GM12878 (cell line): ENCODE data around the gene LCA5. TPM values are rescaled to one million over a fixed set of nuclear protein-coding genes. Genes with fewer than 3 reads are reported as not detected.
A peak's percentile ranks its signal among the peaks of the same experiment; 100 is the strongest.

Experiments used
- ATAC-seq: fragments of 200-7000 bp; cut with Tn5 transposase; 3 replicates; pipeline ENCODE4 v1.9.1; 2020; ENCODE audit warnings: mild to moderate bottlenecking, moderate library complexity
- BruUV-seq: library from RNA; stranded (reverse); fragments of 400-500 nt; replicated peaks from 2 replicates; lab custom pipeline; 2021; lab: Mats Ljungman, UMichigan
- CTCF ChIA-PET: fragments of 300-600 bp; sonication (Branson Sonifier 250); formaldehyde crosslinking; extraction: SDS; loops from one replicate; lab custom pipeline; 2021; ENCODE audit warnings: inconsistent platforms; lab: Yijun Ruan, JAX
- POLR2A ChIA-PET: fragments of 350-600 bp; formaldehyde crosslinking; extraction: SDS; loops from one replicate; lab custom pipeline; 2021; ENCODE audit warnings: inconsistent platforms; lab: Charles Lee
- RAD21 ChIA-PET: fragments of 300-600 bp; sonication (Branson Sonifier 250); formaldehyde crosslinking; loops from one replicate; lab custom pipeline; 2023; ENCODE audit warnings: antibody characterized with exemption; ENCODE audit not compliant: unreplicated experiment; lab: Charles Lee
- SMC1A ChIA-PET: fragments of 300-600 bp; sonication (Branson Sonifier 250); formaldehyde crosslinking; loops from one replicate; lab custom pipeline; 2023; ENCODE audit not compliant: unreplicated experiment, uncharacterized antibody; lab: Charles Lee
- DNase-seq: peaks from one replicate; pipeline ENCODE4 v3.0.0-alpha.2; 2011; ENCODE audit warnings: low read depth, low spot score
- FAIRE-seq: peaks from 3 replicates; lab custom pipeline; 2011; peaks lifted over from hg19 to GRCh38; lab: Jason Lieb, UNC
- H2AFZ ChIP-seq: 2 replicates; pipeline ENCODE4 v1.6.0; 2011; ENCODE audit warnings: low read depth, low read length, control low read depth; ENCODE audit not compliant: control insufficient read depth
- H3K27ac ChIP-seq: 2 replicates; pipeline ENCODE4 v1.5.1; 2011; ENCODE audit warnings: control low read depth; ENCODE audit not compliant: control insufficient read depth, insufficient read depth
- H3K27me3 ChIP-seq, 2 experiments: replicated peaks in 1 of 2; 2 replicates each; pipeline versions ENCODE4 v1.6.0 to v1.6.1; 2011; ENCODE audit warnings: low read length in 1 of 2; ENCODE audit not compliant: control insufficient read depth in 2 of 2, insufficient read depth in 2 of 2
- H3K36me3 ChIP-seq, 2 experiments: 2 replicates each; pipeline ENCODE4 v1.5.1; 2011; ENCODE audit warnings: low read length in 1 of 2; ENCODE audit not compliant: control insufficient read depth in 2 of 2, insufficient read depth in 2 of 2
- H3K4me1 ChIP-seq: 2 replicates; pipeline ENCODE4 v1.6.1; 2011; ENCODE audit warnings: mild to moderate bottlenecking, low read length, moderate library complexity, mixed read lengths; ENCODE audit not compliant: control insufficient read depth, insufficient read depth
- H3K4me2 ChIP-seq: 2 replicates; pipeline ENCODE4 v1.6.0; 2011; ENCODE audit warnings: control low read depth; ENCODE audit not compliant: control insufficient read depth, insufficient read depth
- H3K4me3 ChIP-seq: fragments of 200-600 bp; sonication (generic); 2 replicates; pipeline ENCODE4 v1.5.1; 2016
- H3K79me2 ChIP-seq: 2 replicates; pipeline ENCODE4 v1.6.0; 2011; ENCODE audit warnings: low read length; ENCODE audit not compliant: control insufficient read depth, insufficient read depth
- H3K9ac ChIP-seq: 2 replicates; pipeline ENCODE4 v1.8.0; 2011; ENCODE audit warnings: low read length, control low read depth, mixed read lengths; ENCODE audit not compliant: control insufficient read depth, insufficient read depth
- H3K9me3 ChIP-seq: replicated peaks from 3 replicates; pipeline ENCODE4 v1.5.1; 2011; ENCODE audit warnings: mild to moderate bottlenecking, low read length; ENCODE audit not compliant: control insufficient read depth, insufficient read depth
- H4K20me1 ChIP-seq: 2 replicates; pipeline ENCODE4 v1.6.0; 2011; ENCODE audit not compliant: control insufficient read depth, insufficient read depth
- BACH1 ChIP-seq: fragments of 450-650 bp; IDR thresholded peaks from 2 replicates; pipeline ENCODE4 v1.6.1; 2017; ENCODE audit warnings: mild to moderate bottlenecking, borderline replicate concordance
- BCL3 ChIP-seq: IDR thresholded peaks from 2 replicates; pipeline ENCODE4 v1.6.1; 2011; ENCODE audit warnings: borderline replicate concordance, low read depth, mild to moderate bottlenecking, moderate library complexity, low read length; ENCODE audit not compliant: insufficient read depth, poor library complexity, severe bottlenecking
- CBFB ChIP-seq: IDR thresholded peaks from 2 replicates; pipeline ENCODE4 v1.6.1; 2016; ENCODE audit warnings: antibody characterized with exemption, low read depth
- CBX5 ChIP-seq: sonication (generic); IDR thresholded peaks from 2 replicates; pipeline ENCODE4 v1.6.1; 2016; ENCODE audit warnings: low read depth, moderate library complexity, mild to moderate bottlenecking, inconsistent platforms
- FOXK2 ChIP-seq: fragments of 450-650 bp; IDR thresholded peaks from 2 replicates; pipeline ENCODE4 v1.6.1; 2017; ENCODE audit warnings: mild to moderate bottlenecking, moderate library complexity
- HCFC1 ChIP-seq: fragments of 150-350 bp; IDR thresholded peaks from 2 replicates; pipeline ENCODE4 v1.6.1; 2014; ENCODE audit warnings: low read length
- HDAC6 ChIP-seq: fragments of 200-600 bp; sonication (generic); IDR thresholded peaks from one replicate; pipeline ENCODE4 v1.8.0; 2017; ENCODE audit warnings: antibody characterized with exemption; ENCODE audit not compliant: unreplicated experiment
- IKZF1 ChIP-seq: fragments of 450-650 bp; conservative IDR thresholded peaks from 2 replicates; pipeline ENCODE4 v1.6.1; 2017; ENCODE audit warnings: antibody characterized with exemption, mild to moderate bottlenecking
- IRF4 ChIP-seq: IDR thresholded peaks from 2 replicates; pipeline ENCODE4 v1.6.1; 2011; ENCODE audit warnings: low read depth, low read length
- MYB ChIP-seq: fragments of 150-350 bp; IDR thresholded peaks from 2 replicates; pipeline ENCODE4 v1.6.1; 2014; ENCODE audit warnings: mild to moderate bottlenecking, low read depth, low read length, borderline replicate concordance
- SREBF2 ChIP-seq: IDR thresholded peaks from 2 replicates; pipeline ENCODE4 v1.6.1; 2012; ENCODE audit warnings: mild to moderate bottlenecking, low read length
- SUZ12 ChIP-seq: fragments of 200-600 bp; sonication (generic); IDR thresholded peaks from one replicate; pipeline ENCODE4 v1.6.1; 2018; ENCODE audit warnings: antibody characterized with exemption, mild to moderate bottlenecking; ENCODE audit not compliant: unreplicated experiment
- WRNIP1 ChIP-seq: IDR thresholded peaks from 2 replicates; pipeline ENCODE4 v1.6.1; 2011; ENCODE audit warnings: low read depth, low read length, improper control_type of control experiment, borderline replicate concordance
- YBX1 ChIP-seq: fragments of 450-650 bp; IDR thresholded peaks from 2 replicates; pipeline ENCODE4 v1.6.1; 2016; ENCODE audit warnings: antibody characterized with exemption
- ZNF217 ChIP-seq: fragments of 450-650 bp; IDR thresholded peaks from 2 replicates; pipeline ENCODE4 v1.6.1; 2017; ENCODE audit warnings: antibody characterized with exemption, mild to moderate bottlenecking
- ZSCAN29 ChIP-seq: fragments of 450-650 bp; IDR thresholded peaks from 2 replicates; pipeline ENCODE4 v1.6.1; 2017; ENCODE audit warnings: mild to moderate bottlenecking, moderate library complexity
- WGBS: methylation state at CpG from one replicate; pipeline ENCODE4 v1.1.6; 2016; ENCODE audit warnings: low lambda C conversion rate; ENCODE audit not compliant: insufficient replicate concordance, insufficient coverage; ENCODE audit errors: missing lambda C conversion rate; 5-methylcytosine and 5-hydroxymethylcytosine counted together
- in situ Hi-C: fragments of 300-500 bp; cut with MboI; formaldehyde crosslinking; loops from 9 replicates; pipeline ENCODE4 v1.14.3; 2018; ENCODE audit warnings: mixed read lengths
- intact Hi-C: fragments of 100-400 bp; cut with micrococcal nuclease; formaldehyde crosslinking; loops from one replicate; pipeline ENCODE4 v1.14.2; 2022; ENCODE audit not compliant: unreplicated experiment
- polyA plus RNA-seq, 11 experiments: library from polyadenylated mRNA; depleted of rRNA in 4 of 11; unstranded in 6 of 11; stranded (reverse) in 5 of 11; fragments of >200 nt; fragmentation: Nextera tagmentation in 4 of 11; fragmentation: Illumina TruSeq in 1 of 11; extraction: Ambion mirVana in 4 of 11; extraction: Trizol in 1 of 11; gene quantifications; 1 replicate in 1 of 11; 2 replicates in 10 of 11; pipeline versions ENCODE4 v1.2.1 to v1.2.3, GENCODE V29; 2011 to 2016; ENCODE audit warnings: inconsistent platforms in 2 of 11, missing spikeins in 2 of 11, low read depth in 1 of 11
- total RNA-seq, 4 experiments: library from RNA; depleted of rRNA in 3 of 4; stranded (reverse); fragments of >200 nt in 3 of 4; fragmentation: Illumina TruSeq in 1 of 4; extraction: Trizol in 1 of 4; gene quantifications; 2 replicates each; pipeline versions ENCODE4 v1.2.1 to v1.2.3, GENCODE V29; 2013 to 2021
- TF ChIP-seq, protein P1 (sequence below): fragments of 450-650 bp; IDR thresholded peaks from 2 replicates; pipeline ENCODE4 v1.6.1; 2017; ENCODE audit warnings: mild to moderate bottlenecking, low read depth, inconsistent platforms; ENCODE audit not compliant: poor library complexity, severe bottlenecking
- TF ChIP-seq, protein P2 (sequence below): IDR thresholded peaks from 2 replicates; pipeline ENCODE4 v1.6.1; 2012; ENCODE audit warnings: low read length, inconsistent platforms
- TF ChIP-seq, protein P3 (sequence below): IDR thresholded peaks from 2 replicates; pipeline ENCODE4 v1.6.1; 2011; ENCODE audit warnings: low read depth, mild to moderate bottlenecking, low read length, moderate library complexity, borderline replicate concordance; ENCODE audit errors: extremely low read depth

Gene LCA5
- total and polyA plus RNA-seq, 10 of the 15 experiments (the other 5 are each of a cell fraction or from before 2014, with no cell fraction given), result 0.13 to 0.45 (median 0.27) TPM

DNA sequence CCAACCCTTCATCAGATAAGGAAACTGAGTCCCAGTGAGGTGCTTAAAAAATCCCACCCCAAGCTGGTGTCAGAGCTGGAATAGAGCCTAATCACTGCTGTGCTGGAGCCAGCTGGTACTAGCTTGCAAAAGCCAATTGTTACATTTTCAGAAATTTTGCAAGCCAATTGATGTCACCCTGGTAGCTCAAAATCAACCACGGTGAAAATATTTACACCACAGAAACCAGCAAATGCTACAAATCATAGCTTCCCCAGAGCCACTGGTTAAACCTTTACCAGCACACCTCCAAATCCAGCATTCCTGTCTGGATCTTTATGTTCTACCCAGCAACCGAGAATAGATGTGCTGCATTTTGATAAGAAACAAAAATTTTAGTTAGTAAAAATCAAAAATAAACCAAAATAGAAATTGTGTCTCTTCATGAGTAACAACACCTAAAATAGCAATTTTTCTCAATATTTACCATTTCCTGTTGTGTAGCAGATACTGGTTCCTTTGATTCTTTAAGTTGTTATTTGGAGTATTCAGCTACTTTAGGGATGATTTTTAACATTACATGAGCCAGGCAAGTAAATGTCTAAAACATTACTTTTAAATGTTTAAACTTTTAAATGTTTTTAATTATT is 7.2 kb upstream of the LCA5 start (continued):
- TF ChIP-seq IKZF1, result peak; percentile 15; the same call in 1 of the 2 replicates
- no peak for TF ChIP-seq SREBF2
- TF ChIP-seq HCFC1, result no peak
- no peak for TF ChIP-seq ZSCAN29
- peak; percentile 52; the same call in 1 of the 2 replicates for TF ChIP-seq CBFB
- no peak for TF ChIP-seq BCL3
- no peak for TF ChIP-seq CBX5
- TF ChIP-seq HDAC6, result no peak

- no peak for FAIRE-seq
- POLR2A ChIA-PET, result no interaction called here
- intact Hi-C loops, result loop anchor here (10.0 kb wide), 1 partner anchor 679 kb away; the partner anchor contains the start of gene IRAK1BP1
- Histone ChIP-seq H3K4me1 (peaks cover 21% of the 10 kb centered on the region), H3K9me3 (no peaks in the 10 kb centered on the region), H3K79me2 (no peaks in the 10 kb centered on the region), H3K36me3 (no peaks in the 10 kb centered on the region), H3K4me2 (peak overlapping the region; percentile 82), H4K20me1 (no peaks in the 10 kb centered on the region), H3K9ac (no peak overlapping the region), H3K27ac (peak overlapping the region; percentile 75), H3K4me3 (peak overlapping the region; percentile 28), H3K27me3 (no peaks in the 10 kb centered on the region), H2AFZ (no peak overlapping the region; the same call in 1 of the 2 replicates)
- 57% methylated on average over 1 of the region's 1 CpG for WGBS
- no TSS peak for BruUV-seq
- ATAC-seq, result peak; percentile 44
- no peak for DNase-seq
- SMC1A ChIA-PET, result interaction anchor here (1.0 to 1.7 kb wide), 6 partner anchors 9 to 702 kb away, joined by 3 to 12 read pairs (median 4); no protein-coding TSS in a partner anchor
- CTCF ChIA-PET, result interaction anchor here (0.7 to 2.6 kb wide), 6 partner anchors 9 to 386 kb away, joined by 3 to 15 read pairs (median 3); partner anchors contain the start of gene LCA5
- in situ Hi-C loops, result no loop called here
- RAD21 ChIA-PET, result interaction anchor here (1.3 to 1.7 kb wide), 3 partner anchors 11 to 483 kb away, joined by 3 to 7 read pairs (median 3); no protein-coding TSS in a partner anchor
- no peak for TF ChIP-seq SUZ12
- TF ChIP-seq FOXK2, result no peak
- TF ChIP-seq BACH1, result no peak
- TF ChIP-seq, protein P1, sequence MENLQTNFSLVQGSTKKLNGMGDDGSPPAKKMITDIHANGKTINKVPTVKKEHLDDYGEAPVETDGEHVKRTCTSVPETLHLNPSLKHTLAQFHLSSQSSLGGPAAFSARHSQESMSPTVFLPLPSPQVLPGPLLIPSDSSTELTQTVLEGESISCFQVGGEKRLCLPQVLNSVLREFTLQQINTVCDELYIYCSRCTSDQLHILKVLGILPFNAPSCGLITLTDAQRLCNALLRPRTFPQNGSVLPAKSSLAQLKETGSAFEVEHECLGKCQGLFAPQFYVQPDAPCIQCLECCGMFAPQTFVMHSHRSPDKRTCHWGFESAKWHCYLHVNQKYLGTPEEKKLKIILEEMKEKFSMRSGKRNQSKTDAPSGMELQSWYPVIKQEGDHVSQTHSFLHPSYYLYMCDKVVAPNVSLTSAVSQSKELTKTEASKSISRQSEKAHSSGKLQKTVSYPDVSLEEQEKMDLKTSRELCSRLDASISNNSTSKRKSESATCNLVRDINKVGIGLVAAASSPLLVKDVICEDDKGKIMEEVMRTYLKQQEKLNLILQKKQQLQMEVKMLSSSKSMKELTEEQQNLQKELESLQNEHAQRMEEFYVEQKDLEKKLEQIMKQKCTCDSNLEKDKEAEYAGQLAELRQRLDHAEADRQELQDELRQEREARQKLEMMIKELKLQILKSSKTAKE, result no peak
- no peak for TF ChIP-seq YBX1
- TF ChIP-seq, protein P2, sequence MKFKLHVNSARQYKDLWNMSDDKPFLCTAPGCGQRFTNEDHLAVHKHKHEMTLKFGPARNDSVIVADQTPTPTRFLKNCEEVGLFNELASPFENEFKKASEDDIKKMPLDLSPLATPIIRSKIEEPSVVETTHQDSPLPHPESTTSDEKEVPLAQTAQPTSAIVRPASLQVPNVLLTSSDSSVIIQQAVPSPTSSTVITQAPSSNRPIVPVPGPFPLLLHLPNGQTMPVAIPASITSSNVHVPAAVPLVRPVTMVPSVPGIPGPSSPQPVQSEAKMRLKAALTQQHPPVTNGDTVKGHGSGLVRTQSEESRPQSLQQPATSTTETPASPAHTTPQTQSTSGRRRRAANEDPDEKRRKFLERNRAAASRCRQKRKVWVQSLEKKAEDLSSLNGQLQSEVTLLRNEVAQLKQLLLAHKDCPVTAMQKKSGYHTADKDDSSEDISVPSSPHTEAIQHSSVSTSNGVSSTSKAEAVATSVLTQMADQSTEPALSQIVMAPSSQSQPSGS, result no peak
- no peak for TF ChIP-seq WRNIP1
- TF ChIP-seq, protein P3, sequence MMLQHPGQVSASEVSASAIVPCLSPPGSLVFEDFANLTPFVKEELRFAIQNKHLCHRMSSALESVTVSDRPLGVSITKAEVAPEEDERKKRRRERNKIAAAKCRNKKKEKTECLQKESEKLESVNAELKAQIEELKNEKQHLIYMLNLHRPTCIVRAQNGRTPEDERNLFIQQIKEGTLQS, result no peak
- no peak for TF ChIP-seq ZNF217
- no peak for TF ChIP-seq MYB
- TF ChIP-seq IRF4, result peak; percentile 9; the same call in 1 of the 2 replicates
Measured at GRCh38 chr6:79543886-79544285, 6.7 kb upstream of the LCA5 start.
